Epithelial cell of esophagus (primary cell): Measurements from ENCODE around the gene ABCB7.

ENCODE experiments used
- DNase-seq: peaks from one replicate; pipeline ENCODE4 v3.0.0; 2010; ENCODE audit warnings: low read depth
- H3K4me3 ChIP-seq: 2 replicates; pipeline ENCODE4 v1.5.1; 2011; ENCODE audit warnings: mild to moderate bottlenecking, low read length, control low read depth
- TF ChIP-seq, protein P1 (sequence below): IDR thresholded peaks from 2 replicates; pipeline ENCODE4 v1.5.1; 2011; ENCODE audit warnings: low read depth, mild to moderate bottlenecking, low read length, control low read depth, inconsistent platforms; ENCODE audit not compliant: insufficient read depth; ENCODE audit errors: missing control alignments

Gene ABCB7

DNA sequence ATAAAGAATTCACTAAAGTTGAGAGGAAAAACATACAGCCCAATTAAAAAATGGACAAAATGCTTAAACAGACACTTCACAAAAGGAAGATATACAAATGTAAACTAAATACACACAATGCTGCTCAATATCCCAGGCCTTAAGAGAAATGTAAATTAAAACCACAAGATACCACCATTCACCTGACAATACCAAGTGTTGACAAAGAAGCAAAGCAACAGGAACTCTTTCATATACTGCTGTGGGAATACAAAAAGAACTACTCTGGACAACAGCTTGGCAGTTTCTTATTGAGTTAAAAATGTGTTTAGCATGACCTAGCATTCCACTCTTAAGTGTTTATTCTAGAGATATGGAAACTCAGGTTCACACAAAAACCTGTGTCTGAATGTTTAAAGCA, 71.3 kb downstream of the ABCB7 start:
- TF ChIP-seq, protein P1, sequence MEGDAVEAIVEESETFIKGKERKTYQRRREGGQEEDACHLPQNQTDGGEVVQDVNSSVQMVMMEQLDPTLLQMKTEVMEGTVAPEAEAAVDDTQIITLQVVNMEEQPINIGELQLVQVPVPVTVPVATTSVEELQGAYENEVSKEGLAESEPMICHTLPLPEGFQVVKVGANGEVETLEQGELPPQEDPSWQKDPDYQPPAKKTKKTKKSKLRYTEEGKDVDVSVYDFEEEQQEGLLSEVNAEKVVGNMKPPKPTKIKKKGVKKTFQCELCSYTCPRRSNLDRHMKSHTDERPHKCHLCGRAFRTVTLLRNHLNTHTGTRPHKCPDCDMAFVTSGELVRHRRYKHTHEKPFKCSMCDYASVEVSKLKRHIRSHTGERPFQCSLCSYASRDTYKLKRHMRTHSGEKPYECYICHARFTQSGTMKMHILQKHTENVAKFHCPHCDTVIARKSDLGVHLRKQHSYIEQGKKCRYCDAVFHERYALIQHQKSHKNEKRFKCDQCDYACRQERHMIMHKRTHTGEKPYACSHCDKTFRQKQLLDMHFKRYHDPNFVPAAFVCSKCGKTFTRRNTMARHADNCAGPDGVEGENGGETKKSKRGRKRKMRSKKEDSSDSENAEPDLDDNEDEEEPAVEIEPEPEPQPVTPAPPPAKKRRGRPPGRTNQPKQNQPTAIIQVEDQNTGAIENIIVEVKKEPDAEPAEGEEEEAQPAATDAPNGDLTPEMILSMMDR: no peak
- H3K4me3 ChIP-seq: no peak overlapping the region
- no peak for DNase-seq

DNA sequence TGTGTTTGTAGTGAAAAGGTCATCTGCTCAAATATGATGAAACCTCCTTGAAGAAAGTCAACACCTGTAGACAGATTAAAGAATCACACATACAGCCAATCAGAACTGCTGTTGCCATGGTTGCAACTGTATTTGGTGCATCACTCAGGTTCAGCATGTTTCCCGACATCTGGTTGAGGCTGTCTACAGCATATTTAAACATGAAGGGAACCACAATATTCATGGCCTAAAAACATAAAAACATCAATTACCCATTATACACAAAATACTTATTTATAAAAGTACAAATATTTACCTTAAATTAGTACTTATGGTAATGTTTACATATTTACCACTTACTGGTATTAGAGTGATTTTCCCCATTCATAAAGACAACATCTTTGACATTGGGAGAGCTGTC, 79.7 kb downstream of the ABCB7 start:
- no peak for DNase-seq
- H3K4me3 ChIP-seq: no peak overlapping the region
- TF ChIP-seq, protein P1: no peak

DNA sequence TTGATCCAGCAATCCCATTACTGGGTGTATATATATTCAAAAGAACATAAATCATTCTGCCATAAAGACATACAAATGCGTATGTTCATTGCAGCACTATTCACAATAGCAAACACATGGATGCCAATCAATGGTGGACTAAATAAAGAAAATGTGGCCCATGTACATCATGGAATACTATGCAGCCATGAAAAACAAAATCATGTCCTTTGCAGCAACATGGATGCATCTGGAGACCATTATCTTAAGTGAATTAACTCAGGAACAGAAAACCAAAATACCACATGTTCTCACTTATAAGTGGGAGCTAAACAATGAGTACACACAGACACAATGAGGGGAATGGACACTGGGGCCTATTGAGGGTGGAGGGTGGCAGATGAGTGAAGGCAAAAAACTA, 81.6 kb downstream of the ABCB7 start:
- TF ChIP-seq, protein P1: no peak
- no peak for DNase-seq
- no peak overlapping the region for H3K4me3 ChIP-seq

DNA sequence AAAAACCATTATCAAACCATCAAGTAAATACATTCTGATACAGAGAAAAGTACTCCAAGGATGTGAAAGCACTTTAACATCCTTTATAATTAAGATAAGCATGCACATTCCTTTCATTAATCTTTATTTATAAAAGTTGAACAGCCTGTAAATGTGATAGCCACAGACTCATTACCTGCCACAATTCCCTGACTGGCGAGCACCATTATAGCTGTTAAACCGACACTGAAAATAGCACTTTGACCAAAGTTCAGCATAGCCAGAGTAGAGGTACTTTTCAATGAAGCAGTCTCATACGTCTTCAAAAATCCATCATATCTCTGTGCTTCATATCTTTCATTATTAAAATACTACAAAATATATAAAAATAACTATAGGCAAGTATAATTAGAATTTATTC, 84.7 kb downstream of the ABCB7 start:
- H3K4me3 ChIP-seq: no peak overlapping the region
- no peak for DNase-seq
- TF ChIP-seq, protein P1: no peak

DNA sequence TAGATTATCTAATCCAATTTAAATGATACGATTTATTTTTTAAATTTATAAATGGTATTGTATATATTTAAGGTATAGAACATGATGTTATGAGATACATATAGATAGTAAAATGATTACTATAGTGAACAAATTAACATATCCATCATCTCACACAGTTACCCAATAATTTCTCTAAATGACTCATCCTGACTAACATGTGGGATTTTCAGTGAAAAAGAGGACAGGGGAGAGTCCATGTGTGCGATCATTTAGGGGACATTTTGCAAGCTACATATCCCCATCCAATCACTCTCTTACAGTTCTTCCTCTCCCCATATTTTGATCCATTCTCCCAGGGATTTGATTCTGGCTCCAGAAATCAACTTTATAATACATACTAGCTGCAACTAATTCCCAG, 88.2 kb downstream of the ABCB7 start:
- TF ChIP-seq, protein P1: no peak
- no peak overlapping the region for H3K4me3 ChIP-seq
- peak; percentile 37 for DNase-seq

DNA sequence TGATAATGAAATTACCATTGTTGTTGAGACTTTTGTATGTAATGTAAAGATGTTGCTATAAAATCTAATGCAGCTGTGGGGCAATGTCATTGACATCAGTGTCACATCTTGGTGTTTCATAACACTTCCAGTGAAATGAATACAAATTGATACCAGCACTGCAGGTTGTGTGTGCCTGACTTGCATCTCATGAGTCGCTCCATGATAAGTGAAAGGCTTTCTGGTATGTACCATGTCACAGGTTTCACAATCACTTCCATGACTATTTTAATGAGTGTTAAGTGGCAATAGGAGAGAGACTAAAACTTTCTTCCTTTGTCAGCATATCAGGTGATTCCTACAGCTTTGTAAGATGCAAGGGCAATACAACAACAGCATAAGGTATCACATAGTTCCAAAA, 94.4 kb downstream of the ABCB7 start:
- TF ChIP-seq, protein P1: no peak
- H3K4me3 ChIP-seq: no peak overlapping the region
- DNase-seq: peak; percentile 57

DNA sequence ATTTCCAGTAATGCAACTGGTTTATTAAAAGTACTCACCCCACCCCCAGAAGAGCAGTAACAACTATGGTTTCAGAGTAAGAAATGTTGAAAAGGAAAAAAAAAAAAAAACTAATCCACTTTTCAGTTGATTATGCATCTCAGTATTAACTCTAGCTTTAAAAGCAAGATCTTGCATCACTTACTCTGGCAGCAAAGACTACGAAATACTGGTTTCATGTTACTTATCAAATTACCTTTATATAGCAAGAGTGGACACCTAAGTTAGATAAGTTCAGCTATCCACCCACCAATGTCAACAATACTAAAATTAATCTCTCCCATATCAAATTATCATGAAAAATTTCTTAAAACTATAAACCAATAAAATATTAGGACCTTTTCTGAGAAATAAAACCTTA, 105.0 kb downstream of the ABCB7 start:
- TF ChIP-seq, protein P1: no peak
- no peak overlapping the region for H3K4me3 ChIP-seq

More for the DNA sequence above, 105.0 kb downstream of the ABCB7 start:
- DNase-seq: no peak
